ENCODE data around the gene GNG10. TPM values are rescaled to one million over a fixed set of nuclear protein-coding genes. Genes with fewer than 3 reads are reported as not detected.

The GNG10 gene
- total RNA-seq = 66.9 and 70.4 TPM in 2 replicates

DNA sequence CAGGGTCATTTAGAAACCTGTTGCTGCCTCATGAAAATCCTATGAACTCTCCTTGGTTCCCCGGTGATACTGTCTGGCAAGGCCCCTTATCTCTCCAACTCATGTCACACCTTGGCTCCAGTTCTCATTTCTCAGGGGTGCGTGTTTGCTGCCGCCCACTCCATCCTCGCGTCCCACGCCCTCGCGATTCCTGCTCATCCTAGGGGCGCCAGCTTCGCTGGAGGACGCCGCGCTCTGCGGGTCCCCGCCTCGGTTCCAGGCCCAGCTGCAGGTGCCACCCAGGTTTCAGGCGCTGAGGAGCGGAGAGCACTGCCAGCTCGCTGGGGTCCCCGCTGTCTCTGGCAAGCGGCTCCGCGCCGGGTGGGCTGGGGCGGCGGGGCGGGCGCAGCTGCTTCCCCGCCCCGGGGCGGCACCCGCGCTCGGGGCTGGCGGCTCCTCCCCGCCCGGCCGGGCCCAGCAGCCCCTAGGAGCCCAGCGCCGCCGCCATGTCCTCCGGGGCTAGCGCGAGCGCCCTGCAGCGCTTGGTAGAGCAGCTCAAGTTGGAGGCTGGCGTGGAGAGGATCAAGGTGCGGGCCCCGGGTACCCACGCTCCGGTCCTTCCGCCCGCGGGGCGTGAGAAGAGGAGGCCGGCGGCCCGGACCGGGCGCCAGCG lies at the start of gene GNG10:
TSS of gene GNG10 (plus strand) at position 456 of the 652 bp plus-strand sequence. CDS start at position 486, 30 bp downstream.

DNA sequence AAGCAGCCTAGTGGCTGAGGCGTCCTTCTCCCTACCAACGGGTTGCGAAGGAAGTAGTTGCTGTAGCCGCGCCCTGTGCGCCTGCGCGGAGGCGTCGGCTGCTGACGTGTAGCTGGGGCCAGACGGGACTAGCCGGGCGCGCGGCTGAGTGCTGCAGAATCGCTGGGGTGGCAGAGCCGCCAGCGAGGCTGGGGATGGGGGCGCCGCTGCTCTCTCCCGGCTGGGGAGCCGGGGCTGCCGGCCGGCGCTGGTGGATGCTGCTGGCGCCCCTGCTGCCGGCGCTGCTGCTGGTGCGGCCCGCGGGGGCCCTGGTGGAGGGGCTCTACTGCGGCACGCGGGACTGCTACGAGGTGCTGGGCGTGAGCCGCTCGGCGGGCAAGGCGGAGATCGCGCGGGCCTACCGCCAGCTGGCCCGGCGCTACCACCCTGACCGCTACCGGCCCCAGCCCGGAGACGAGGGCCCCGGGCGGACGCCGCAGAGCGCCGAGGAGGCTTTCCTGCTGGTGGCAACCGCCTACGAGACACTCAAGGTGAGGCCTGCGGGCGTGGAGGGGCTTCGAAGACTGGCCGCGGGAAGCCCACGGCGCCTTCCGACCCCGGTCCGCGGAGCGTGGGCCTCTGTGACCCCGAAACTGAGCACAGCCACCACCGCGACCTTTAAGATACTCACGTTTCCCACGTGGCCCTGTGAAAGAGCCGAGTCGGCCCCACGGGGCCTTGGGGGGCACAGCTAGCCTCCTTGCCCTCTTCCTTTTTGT lies 30.0 kb upstream of the GNG10 start, which contains the start of gene DNAJC25:
TSS of gene DNAJC25 (plus strand) at position 121 of the 758 bp plus-strand sequence. CDS start at position 195, 74 bp downstream.

Other genes starting within 250 kb of the GNG10 start
- gene ECPAS, start 177.2 kb upstream of the GNG10 start, total RNA-seq = 52.3 and 59.7 TPM in 2 replicates
- 1.2 and 2.2 TPM in 2 replicates for gene ZNF483, start 136.4 kb upstream of the GNG10 start, total RNA-seq
- gene PTGR1, start 62.0 kb upstream of the GNG10 start, total RNA-seq = 53.1 and 57.5 TPM in 2 replicates
- 6.9 and 7.7 TPM in 2 replicates for gene DNAJC25, start 30.3 kb upstream of the GNG10 start, total RNA-seq
- gene SHOC1, start 133.3 kb downstream of the GNG10 start, total RNA-seq = 0.04 TPM in 1 of 2 replicates, not detected in the other
- gene UGCG, start 235.2 kb downstream of the GNG10 start, total RNA-seq = 29.4 and 34.0 TPM in 2 replicates